PFSK-1 (cell line): ENCODE data around the gene DCTN4.

Experiments used
- FOXP2 ChIP-seq: optimal IDR thresholded peaks from 2 replicates; pipeline ENCODE3; 2011; ENCODE audit warnings: borderline replicate concordance, control low read depth, inconsistent platforms; ENCODE audit not compliant: insufficient read depth; ENCODE audit errors: extremely low read length, extremely low read depth
- POLR2AphosphoS5 ChIP-seq: IDR thresholded peaks from 2 replicates; pipeline ENCODE4 v1.6.1; 2012; ENCODE audit warnings: low read depth, mild to moderate bottlenecking, control low read depth, low read length, moderate library complexity
- SIN3A ChIP-seq: IDR thresholded peaks from 2 replicates; pipeline ENCODE4 v1.6.1; 2012; ENCODE audit warnings: mild to moderate bottlenecking, low read length, moderate library complexity, borderline replicate concordance; ENCODE audit not compliant: insufficient read depth
- TAF1 ChIP-seq: IDR thresholded peaks from 2 replicates; pipeline ENCODE4 v1.6.1; 2012; ENCODE audit warnings: low read length, control low read depth, borderline replicate concordance; ENCODE audit not compliant: insufficient read depth
- TF ChIP-seq, protein P1 (sequence below), 2 experiments: IDR thresholded peaks; 2 replicates each; pipeline versions ENCODE4 v1.6.1 to v1.8.0; 2011 to 2012; ENCODE audit warnings: low read depth in 2 of 2, low read length in 2 of 2, control low read depth in 1 of 2, inconsistent platforms in 1 of 2, mild to moderate bottlenecking in 1 of 2, moderate library complexity in 1 of 2; ENCODE audit not compliant: insufficient read depth in 1 of 2

Gene DCTN4

DNA sequence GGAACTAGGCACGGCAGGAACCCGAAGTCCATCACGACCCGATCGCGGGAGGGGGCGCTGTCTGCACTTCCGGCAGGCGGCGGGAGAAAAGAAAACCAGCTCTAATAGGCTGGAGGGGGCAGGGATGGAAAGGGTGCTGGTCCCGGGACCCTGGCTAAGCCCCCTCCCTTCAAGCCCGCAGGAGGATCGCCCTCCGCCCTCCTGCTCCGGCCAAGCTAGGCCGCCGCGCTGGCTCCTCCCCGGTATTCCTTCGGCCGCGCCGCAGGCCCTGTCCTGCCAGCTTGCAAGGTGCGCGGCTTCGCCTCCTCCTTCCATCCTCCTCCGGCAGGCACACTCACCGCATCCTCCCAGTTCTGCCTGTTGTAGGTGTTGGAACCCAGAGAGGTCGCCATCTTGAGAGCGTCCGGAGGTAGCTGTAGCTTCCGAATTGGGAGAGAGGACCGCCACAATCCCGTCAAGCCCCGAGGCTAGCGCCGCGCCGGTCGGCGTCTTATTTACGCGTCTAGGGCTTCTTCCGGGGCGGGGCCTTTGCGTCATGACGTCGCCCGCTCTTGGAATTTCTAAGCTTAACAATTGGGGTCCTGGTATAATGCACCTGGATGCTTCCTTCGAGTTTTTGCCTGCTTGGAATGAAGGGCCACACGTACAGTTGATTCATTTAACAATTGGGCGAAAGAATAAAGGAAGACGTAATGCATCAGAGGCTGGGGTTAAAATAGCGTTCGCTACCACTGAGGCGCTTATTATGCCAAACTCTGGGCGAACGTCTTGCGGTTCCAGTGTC is 58.0 kb downstream of the DCTN4 start, which contains the start of gene RBM22:
RBM22 (minus strand) TSS at position 469 of the 784 bp plus-strand sequence; CDS start at position 392, 77 bp downstream.
- peak; percentile 90 for TF ChIP-seq TAF1
- peak; percentile 92 for TF ChIP-seq POLR2AphosphoS5
- TF ChIP-seq, protein P1, sequence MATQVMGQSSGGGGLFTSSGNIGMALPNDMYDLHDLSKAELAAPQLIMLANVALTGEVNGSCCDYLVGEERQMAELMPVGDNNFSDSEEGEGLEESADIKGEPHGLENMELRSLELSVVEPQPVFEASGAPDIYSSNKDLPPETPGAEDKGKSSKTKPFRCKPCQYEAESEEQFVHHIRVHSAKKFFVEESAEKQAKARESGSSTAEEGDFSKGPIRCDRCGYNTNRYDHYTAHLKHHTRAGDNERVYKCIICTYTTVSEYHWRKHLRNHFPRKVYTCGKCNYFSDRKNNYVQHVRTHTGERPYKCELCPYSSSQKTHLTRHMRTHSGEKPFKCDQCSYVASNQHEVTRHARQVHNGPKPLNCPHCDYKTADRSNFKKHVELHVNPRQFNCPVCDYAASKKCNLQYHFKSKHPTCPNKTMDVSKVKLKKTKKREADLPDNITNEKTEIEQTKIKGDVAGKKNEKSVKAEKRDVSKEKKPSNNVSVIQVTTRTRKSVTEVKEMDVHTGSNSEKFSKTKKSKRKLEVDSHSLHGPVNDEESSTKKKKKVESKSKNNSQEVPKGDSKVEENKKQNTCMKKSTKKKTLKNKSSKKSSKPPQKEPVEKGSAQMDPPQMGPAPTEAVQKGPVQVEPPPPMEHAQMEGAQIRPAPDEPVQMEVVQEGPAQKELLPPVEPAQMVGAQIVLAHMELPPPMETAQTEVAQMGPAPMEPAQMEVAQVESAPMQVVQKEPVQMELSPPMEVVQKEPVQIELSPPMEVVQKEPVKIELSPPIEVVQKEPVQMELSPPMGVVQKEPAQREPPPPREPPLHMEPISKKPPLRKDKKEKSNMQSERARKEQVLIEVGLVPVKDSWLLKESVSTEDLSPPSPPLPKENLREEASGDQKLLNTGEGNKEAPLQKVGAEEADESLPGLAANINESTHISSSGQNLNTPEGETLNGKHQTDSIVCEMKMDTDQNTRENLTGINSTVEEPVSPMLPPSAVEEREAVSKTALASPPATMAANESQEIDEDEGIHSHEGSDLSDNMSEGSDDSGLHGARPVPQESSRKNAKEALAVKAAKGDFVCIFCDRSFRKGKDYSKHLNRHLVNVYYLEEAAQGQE (IDR thresholded peaks at IDR 0.05; ENCODE audit: insufficient read depth in 1 of 2, low read depth in 2 of 2, low read length in 2 of 2) = 0 out of 4 replicates have a peak, but pooled peaks of 1 of the 2 experiments have one; percentile 35
- TF ChIP-seq SIN3A = peak; percentile 23; the same call in 1 of the 2 replicates
- peak; percentile 98 for TF ChIP-seq FOXP2

DNA sequence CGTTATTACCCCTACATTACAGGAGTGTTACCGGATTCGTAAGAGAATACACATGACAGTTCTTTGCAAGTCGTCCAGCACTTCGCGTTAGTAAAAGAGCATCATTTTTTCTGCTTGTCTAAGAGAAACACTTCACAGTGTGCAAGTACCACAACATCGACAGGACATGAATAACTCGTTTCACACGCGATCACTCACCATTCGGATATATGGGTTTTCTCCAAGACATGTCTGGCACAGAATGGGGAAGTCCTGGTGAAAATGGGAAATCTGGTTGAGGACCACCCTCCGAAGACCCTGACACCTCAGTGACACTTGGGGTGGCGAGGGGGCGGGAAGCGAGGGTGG is 58.6 kb downstream of the DCTN4 start:
- no peak for TF ChIP-seq TAF1
- no peak for TF ChIP-seq POLR2AphosphoS5
- no peak for TF ChIP-seq FOXP2
- TF ChIP-seq, protein P1 (IDR thresholded peaks at IDR 0.05; ENCODE audit: insufficient read depth in 1 of 2, low read depth in 2 of 2, low read length in 2 of 2) = no peak
- TF ChIP-seq SIN3A = no peak; the same call in 1 of the 2 replicates

DNA sequence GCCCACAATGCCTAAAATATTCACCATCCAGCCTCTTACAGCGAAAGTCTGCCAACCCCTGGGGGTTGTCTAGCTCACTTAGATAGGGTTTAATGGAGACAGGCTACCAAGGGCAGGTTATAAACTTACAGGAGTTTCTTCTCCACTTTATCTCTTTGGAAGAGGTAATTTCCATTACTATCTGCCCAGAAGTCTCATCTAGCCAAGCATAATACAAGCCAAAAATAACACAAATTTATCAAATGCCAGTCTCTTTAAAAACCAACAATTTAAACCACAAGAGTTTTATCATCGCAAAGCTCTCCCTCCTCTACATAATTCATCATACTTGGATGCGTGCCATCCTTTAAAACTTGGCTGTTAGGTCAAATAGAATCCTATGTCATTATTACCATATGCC is 64.2 kb downstream of the DCTN4 start:
- TF ChIP-seq TAF1 (no peak), POLR2AphosphoS5 (no peak), SIN3A (no peak), FOXP2 (no peak)
- TF ChIP-seq, protein P1 (IDR thresholded peaks at IDR 0.05; ENCODE audit: insufficient read depth in 1 of 2, low read depth in 2 of 2, low read length in 2 of 2) = no peak

DNA sequence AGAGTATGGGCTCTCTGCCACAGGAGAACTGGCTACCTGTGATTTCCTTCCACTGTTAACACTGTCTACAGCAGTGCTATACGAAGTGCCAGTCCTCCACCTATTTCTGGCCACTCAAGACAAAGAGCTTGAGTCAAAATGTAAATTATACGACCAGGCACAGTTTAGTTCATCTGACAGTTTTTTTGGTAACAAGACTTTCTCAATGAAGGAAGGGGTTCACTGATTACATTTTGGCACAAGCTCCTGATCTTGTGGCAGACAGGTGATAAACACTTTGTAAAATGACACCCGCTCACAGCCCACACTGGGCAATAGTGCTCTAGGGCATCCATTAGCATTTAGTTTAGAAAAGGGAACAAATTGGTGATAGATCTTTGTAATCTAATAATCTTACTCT is 66.5 kb downstream of the DCTN4 start:
- TF ChIP-seq TAF1 = no peak
- no peak for TF ChIP-seq SIN3A
- TF ChIP-seq POLR2AphosphoS5 = no peak
- TF ChIP-seq, protein P1 (IDR thresholded peaks at IDR 0.05; ENCODE audit: insufficient read depth in 1 of 2, low read depth in 2 of 2, low read length in 2 of 2) = no peak
- TF ChIP-seq FOXP2 = no peak
